CD4-positive, alpha-beta T cell treated with Interleukin-2 at 100 ng/mL for 4 hours (primary cell): ENCODE measurements around the gene RLN3.

Experiments used
- DNase-seq: peaks from one replicate; pipeline ENCODE4 v3.0.0-alpha.2; 2020; ENCODE audit warnings: low spot score

Gene RLN3, protein sequence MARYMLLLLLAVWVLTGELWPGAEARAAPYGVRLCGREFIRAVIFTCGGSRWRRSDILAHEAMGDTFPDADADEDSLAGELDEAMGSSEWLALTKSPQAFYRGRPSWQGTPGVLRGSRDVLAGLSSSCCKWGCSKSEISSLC

DNA sequence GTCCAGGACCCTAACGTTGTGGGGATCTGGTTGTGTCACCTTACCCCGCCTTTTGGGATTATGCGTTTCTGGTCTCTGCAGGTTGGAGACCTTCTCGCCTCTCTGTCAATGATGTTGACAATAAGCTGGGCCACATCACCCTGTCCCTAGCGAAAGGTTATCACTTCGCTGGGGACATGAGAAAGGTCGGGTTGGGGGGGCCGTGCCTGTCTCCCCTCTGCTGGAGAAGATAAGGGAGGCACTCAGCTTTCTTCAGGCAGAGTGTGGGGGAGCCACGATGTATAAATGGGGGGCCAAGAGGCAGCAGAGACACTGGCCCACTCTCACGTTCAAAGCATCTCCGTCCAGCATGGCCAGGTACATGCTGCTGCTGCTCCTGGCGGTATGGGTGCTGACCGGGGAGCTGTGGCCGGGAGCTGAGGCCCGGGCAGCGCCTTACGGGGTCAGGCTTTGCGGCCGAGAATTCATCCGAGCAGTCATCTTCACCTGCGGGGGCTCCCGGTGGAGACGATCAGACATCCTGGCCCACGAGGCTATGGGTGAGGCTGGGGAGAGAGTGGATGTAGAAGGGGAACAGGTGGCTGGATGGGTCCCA lies at the start of gene RLN3:
RLN3 (plus strand) TSS at position 293 of the 595 bp plus-strand sequence; CDS start at position 350, 57 bp downstream.
- DNase-seq, result no peak

DNA sequence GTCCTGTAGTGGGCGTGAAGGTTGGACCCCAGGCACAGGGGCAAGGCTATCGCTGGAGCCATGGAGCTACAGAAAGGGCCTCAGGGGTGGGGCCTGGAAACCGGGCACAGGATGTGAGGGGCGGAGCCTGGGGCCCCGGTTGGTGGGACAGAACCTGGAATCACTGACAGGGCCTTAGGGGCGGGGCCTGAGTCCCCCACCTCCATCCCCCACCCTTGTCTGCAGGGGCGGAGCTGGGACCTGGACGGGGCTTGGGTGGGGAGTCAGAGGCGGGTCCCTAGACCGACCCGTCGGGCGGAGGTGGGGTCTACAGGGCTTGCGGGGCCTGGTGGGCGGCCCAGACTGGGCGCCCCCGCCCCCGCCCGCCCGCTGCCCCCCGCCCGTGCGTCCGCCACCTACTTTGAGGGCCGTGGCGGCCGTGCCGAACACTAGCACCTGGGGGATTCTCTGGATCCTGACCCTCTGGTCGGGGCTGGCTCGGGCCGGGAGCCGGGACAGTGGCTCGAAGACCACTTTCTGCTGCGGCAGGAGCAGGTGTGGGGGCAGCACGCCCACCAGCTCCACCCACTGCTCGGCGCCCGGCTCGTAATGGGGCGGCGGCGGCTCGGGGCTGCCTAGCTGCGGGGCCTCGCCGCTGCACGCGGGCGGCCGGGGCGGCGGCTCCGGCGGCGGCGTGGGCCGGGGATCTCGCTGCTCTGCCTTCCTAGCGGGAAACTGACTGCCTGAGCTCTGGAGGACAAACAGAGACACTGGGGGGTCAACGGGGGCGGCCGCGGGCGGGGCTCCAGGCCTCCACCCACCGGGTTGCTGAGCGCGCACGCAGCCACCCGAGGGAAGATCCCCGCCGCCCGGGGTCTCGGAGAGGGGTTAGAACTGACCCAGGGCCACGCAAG lies 49.4 kb upstream of the RLN3 start:
- peak; percentile 22 for DNase-seq

DNA sequence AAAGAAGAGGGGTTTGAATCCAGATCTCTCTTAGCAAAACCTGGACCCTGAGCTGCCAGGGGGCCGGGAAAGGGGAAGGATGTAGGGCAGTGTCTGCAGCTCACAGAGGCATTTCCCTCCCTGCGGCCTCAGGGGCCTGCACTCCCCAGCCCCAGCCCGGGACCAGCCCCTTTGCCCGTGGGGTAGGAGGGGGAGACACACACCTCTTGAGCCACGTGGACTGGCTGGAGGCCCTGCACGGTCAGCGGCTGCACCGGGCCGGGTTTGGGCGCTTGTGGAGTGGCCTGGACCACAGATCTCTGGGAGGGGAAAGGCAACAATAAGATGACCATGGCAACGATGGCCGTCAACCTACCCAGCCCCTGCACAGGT lies 48.7 kb upstream of the RLN3 start:
- DNase-seq, result no peak

DNA sequence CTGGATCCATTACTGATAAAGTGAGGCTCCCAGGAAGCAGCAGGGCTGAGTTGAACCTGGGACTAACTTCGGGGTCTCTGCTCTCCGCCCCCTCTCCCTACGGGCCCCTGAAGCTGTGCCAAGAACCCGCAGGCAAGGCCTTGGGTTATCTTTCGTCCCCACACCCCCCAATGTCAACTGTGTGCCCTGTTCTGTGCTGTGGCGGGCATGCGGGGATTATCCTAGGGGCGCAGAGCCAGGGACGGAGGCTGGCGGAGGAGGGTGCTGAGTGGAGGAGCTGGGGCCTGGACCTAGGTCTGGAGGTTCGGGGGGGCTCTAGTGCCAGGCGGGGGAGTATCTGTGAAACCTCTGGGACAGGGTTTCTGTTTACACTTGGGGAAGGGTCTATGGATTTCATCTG lies 48.3 kb upstream of the RLN3 start:
- no peak for DNase-seq

DNA sequence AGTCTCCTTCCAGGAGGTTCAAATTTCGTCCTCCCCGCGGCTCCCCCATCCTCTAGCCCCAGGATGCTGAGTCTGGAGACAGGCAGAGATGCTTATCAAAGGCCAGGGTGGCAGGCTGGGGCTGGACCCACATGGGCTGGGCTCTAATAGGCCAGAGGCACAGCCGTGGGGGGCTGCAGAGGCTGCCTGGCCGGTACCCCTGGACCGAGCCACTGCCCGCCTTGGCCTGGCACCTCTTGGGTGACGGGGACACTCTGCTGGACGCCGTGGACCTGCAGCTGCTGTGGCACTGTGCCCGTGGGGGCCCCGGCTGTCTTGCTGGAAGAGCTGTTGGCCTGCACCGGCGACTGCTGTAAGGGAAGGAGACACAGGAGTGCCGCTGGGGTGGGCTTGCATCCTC lies 47.6 kb upstream of the RLN3 start:
- DNase-seq, result no peak

DNA sequence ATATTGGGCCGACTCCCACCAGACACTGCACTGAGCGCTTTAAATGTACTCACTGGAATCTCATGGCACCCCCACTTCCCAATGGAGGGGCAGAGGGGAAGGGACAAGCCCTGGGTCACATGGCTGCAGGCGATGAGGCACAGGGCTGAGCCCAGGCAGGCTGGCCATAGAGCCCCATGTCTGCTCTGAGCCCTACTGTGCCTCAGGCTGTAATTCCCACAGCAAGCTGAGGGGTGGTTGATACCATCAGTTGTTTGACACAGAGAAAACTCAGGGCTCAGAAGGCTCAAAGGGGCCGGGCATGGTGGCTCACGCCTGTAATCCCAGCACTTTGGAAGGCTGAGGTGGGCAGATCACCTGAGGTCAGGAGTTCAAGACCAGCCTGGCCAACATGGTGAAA lies 46.9 kb upstream of the RLN3 start:
- no peak for DNase-seq

DNA sequence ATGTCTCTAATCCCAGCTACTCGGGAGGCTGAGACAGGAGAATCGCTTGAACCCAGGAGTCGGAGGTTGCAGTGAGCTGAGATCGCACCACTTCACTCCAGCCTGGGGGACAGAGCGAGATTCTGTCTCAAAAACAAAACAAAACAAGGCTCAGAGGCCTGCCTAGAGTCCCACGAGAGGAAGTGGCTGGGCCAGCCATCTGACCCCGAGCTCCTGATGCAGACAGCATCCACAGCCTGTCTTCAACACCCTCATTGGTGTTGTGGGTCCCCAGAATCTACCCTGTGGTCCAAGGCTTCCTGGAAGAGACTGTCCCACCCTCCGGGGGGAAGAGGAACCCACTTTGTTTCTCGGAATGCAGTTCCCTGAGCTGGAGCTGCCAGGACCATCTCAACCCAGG lies 46.5 kb upstream of the RLN3 start:
- no peak for DNase-seq

DNA sequence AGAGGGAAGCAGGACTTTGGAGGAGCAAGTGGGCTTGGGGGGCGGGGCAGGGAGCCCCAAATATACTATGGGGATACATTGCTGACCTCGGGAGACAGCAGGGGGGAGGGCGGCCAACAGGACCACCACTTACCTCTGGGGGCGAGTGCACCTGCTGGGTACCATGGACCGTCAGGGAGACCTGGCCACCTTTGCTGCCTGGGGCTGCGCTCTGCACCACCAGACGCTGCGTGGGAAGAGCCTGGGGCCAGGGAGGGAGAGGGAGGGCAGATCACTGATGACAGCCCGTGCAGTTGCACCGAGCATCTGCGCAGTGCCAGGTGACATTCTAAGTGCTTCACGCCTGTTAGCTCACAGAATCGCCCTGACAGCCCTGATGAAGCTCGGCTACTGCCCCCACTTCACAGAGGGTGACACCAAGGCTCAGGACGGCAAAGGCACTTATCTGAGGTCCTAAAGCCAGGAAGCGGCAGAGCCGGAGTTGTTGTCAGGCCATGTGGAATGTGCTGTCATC lies 45.9 kb upstream of the RLN3 start:
- no peak for DNase-seq

DNA sequence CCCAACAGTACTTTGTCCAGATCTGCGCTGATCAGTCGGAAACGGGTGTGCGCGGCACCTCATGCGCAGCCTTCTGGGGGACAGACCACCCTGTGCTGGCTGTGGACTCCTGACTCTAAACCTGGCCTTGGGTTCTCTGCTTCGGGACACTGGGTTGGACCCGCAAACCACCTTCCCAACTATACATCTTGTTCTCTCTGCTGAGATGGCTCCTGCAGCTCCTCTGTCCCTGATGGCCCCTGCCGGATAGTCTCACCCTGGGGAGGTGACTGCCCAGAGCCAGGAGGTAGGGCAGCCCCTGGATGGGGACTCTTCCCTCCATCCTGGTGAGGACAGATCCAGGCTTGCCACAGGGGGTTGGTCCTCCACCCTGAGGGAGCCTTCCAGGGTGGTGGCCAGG lies 45.2 kb upstream of the RLN3 start:
- no peak for DNase-seq

DNA sequence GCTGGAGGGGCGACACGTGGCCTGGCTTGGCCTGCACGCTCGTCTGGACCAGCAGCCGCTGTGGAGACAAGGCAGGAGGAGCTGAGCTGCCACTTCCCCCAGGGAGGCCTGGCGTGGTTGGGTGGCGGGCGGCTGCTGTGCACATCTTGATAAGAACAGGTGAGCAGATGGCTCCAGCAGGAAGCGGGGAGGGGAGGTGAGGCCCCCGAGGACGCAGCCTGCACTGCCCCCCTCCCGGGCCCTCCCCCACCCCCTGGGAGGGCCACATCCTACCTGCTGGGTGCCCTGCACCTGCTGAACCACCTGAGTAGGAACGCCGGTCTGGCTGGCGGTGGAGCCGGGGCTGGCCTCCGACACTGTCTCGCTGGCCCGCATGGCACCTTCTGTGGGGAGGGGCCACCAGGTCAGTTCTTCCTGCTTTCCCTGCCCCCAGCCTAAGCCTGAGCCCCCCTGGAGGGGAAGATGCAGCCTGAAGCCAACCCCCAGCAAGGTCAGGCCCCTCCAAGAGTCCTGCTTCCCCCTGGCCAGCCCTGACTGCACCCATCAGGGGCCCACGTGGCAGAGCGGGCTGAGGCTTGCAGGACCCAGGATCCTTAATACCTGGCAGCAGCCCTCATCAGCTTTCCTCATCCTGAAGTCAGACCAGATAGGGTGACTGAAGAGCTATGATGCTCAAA lies 44.6 kb upstream of the RLN3 start:
- peak; percentile 44 for DNase-seq

DNA sequence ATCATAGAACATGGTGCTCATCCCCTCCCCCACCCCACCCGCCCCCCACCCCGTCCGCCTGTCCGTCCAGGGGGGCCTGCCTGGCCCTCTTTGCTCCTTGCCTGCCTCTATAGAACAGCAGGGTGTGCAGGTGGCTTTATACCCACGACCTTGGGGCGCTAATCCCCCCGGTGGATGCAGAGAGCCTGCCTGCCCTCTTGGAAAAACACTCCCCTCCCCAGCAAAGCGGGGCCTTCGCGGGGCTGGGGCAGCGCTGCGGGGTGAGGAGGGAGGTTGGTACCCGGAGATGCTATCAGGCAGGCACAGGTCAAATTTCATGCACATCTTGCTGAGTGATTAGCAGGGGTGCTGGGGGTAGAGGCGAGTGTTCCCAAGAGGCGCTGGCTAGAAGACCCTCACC lies 43.8 kb upstream of the RLN3 start:
- DNase-seq, result no peak

DNA sequence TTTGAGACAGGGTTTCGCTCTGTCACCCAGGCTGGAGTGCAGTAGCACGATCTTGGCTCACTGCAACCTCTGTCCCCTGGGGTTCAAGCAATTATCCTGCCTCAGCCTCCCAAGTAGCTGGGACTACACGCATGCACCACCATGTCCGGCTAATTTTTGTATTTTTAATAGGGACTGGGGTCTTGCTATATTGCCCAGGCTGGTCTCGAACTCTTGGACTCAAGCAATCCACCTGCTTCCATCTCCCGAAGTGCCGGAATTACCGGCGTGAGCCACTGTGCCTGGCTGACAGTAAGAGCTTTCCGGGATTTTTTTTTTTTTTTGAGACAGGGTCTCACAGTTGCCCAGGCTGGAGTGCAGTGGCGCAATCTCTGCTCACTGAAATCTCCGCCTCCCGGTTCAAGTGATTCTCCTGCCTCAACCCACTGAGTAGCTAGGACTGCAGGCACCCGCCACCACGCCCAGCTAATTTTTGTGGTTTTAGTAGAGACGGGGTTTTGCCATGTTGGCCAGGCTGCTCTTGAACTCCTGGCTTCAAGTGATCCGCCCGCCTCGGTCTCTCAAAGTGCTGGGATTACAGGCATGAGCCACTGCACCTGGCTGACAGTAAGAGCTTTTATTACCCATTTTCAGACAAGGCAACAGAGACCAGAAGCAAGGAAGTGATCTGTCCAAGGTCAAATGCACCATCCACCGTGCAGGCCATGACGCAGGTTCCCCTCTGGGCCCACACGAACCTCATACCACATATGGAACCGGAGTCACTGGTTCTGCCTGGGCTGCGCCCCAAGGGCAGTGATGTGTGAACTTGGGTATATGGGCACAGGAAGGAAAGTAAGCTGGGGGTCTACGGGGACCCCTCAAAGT lies 42.8 kb upstream of the RLN3 start:
- DNase-seq, result peak; percentile 44

DNA sequence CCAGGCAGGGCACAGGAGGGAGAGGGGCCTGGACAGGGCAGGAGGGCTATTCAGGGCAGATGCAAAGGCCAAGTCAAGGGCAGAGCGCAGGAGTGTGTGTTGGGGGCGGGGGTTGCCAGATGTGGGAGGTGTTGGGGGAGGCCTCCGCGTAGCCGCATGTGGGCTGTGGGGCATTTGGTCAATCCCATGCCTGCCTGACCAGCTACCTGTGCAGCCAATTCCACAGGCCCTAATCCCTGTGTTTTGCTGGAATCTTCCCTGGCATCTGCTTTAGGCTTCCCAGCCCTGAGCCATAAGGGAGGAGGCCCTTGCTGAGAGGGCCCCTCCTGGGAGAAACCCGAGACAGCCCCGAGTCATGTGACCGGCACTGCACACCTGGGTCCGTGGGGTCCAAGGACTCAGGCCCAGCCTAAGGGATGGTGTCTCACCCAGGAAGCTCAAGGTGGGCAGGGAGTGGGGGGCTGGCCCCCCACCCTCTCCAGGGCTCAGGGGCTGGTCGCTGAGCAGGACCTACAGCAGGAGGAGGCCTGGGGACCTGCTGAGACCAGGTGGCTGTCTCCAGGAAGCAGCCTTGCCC lies 42.1 kb upstream of the RLN3 start:
- DNase-seq, result no peak

DNA sequence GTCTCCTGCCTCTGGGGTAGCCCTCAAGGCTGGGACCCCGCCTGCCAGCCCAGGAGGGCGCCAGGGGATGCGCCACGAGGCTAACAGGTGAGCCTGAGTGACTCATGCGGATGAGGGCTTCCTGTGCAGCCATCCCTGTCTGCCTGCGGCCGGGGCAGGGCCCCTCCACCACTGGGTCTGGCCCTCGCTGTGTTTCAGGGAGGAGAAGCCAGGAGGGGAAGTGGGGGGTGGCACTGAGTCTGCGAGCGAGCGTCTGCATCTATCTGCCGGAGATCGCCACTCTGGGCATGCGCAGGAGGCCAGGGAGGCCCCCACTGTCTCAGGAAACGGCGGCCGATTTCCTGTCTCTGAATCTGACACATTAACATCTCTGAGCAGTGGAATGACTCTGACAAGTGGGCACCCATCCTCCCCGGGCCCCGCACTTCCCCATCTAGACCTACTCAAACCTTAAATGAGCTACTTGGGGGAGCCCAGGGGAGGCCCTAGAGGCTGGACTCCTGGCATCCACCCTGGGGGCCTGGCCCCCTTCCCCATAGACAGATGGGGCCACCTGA lies 41.5 kb upstream of the RLN3 start:
- peak; percentile 99 for DNase-seq

DNA sequence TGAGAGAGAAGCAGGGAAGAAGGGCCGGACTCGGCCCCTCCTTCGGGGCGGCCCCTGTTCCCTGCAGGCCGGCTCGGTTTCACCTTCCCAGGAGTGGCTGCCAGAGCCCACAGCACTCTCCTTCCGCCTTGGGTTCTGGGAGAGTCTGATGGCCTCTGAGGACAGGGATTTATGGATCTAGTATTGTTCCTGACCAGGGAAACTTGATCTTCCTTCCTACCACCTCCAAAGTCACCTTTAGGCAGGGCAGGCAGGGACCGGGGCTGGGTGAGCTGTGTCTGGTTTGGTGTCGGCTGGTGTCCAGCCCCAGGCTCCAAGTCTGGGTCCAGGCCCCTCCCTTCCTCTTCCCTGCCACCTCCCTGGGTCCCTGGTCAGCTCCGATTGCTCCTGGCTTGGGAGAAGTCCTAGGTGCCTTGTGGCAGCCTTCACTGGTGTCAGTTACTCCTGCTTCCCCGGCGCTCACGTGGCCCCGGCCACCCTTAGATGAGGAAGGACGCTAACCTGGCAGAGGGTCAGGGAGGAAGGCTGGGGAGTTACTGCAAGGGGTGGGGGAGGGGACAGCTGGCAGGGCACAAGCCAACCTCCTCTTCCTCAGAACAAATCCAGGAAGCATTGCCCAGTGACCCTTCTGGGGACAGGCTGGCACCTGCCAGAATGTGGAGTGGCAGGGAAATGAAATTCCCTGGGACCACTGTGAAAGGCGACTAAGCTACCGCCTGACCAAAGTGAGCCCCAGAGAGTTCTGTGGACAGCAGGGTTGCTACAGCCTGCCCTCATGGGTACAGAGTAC lies 40.7 kb upstream of the RLN3 start:
- no peak for DNase-seq

DNA sequence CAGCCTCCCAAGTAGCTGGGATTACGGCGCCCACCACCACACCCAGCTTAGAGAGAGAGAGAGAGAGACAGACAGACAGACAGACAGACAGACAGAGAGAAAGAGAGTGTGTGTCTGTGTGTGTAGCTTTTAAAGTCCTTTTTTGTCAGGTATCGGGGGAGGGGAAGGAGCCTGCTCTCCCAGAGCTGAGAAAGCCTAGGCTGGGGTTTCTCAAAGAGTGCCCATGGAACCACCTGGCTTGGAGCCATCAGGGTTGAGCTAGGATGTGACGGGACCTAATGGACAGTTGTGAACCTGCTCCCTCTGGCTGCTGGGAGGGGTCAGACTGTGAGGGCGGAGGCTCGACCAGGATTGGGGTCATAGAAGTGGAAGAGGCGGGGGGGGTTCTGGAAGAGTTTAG lies 38.5 kb upstream of the RLN3 start:
- DNase-seq, result no peak

DNA sequence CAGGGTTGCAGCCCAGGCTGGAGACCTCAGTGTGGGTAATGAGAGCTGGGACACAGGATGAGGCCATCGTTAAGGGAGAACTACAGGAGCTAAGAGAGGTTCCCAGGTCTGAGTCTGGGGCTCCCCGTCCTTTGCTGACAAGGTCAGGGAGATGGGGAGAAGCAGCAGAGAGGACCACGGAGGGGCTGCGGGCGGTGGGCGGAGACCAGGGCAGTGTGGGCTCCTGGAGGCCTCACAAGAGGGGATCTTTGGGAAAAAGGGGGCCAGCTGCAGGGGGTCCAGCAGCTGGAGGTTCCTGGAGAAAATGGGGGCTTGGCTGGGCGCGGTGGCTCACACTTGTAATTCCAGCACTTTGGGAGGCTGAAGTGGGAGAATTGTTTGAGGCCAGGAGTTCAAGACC lies 37.9 kb upstream of the RLN3 start:
- DNase-seq, result no peak

DNA sequence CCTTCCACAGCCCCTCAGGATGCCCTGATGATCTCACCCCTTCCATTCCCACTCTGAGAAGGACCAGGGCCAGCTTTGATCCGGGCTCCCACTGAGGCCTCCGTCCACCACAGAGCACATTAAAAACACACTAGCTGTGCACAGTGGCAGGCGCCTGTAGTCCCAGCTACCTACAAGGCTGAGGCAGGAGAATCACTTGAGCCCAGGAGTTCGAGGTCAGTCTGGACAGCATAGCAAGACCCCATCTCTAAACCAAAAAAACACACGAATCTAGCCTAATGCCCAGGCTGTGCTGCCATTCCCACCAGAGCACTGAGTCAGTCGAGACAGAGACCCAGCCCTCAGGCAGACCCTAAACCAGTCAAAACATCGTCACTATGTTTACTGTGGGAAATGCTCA lies 35.9 kb upstream of the RLN3 start:
- DNase-seq, result no peak

DNA sequence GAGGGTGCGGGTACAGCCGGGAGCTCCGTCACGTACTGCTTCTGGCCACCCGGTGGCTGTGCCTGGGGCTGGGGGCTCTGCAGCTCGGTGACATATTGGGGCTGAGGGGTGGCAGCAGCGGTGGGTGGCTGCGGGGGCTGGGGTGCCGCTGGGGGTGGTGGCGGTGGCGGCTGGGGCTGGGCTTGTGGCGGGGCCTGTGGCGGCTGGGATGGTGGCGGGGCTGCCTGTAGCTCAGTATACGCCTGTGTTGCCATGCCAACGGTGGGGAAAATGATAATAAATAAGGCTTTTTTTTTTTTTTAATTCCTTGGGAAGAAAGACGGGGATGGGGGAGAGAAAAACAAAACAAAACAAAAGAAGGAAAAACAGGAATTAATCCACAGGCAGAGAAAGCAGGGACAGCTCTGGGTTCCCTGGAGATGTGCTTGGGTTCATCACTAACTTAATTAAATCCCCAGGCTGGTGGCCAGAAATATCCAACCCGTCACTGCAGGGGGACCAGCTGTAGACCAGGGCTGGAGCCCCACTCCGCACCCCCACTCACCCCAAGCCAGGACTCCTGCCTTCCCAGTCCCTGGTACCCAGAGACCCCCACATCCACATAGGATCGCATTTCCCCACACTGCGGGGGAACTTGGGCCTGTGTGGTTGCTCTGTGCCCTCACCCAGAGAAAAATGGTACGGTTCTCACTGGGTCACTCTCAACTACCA lies 34.2 kb upstream of the RLN3 start:
- DNase-seq, result no peak
